HFFc6 (cell line): ENCODE data around the gene KCNE2. TPM values are rescaled to one million over a fixed set of nuclear protein-coding genes. Genes with fewer than 3 reads are reported as not detected.
"Not testable (repeated sequence)": the region's sequence is repeated elsewhere in the genome, so short reads cannot be mapped to it uniquely, and the experiment has no call there.

Experiments
- DNase-seq: peaks from one replicate; pipeline ENCODE4 v3.0.0-alpha.2; 2018
- H3K27ac Mint-ChIP-seq: 2 replicates; pipeline ENCODE4 v1.8.0; 2020; ENCODE audit warnings: mild to moderate bottlenecking, mixed read lengths
- H3K27me3 Mint-ChIP-seq: 2 replicates; pipeline ENCODE4 v1.8.0; 2021; ENCODE audit warnings: mild to moderate bottlenecking, moderate library complexity, mixed read lengths; ENCODE audit not compliant: insufficient read depth
- H3K36me3 Mint-ChIP-seq: 2 replicates; pipeline ENCODE4 v1.8.0; 2021; ENCODE audit warnings: low read depth, mixed read lengths
- H3K4me1 Mint-ChIP-seq: 2 replicates; pipeline ENCODE4 v1.8.0; 2020; ENCODE audit warnings: low read depth, mixed read lengths
- H3K4me3 Mint-ChIP-seq: 2 replicates; pipeline ENCODE4 v1.8.0; 2020; ENCODE audit warnings: mild to moderate bottlenecking, moderate library complexity, mixed read lengths
- H3K9me3 Mint-ChIP-seq: 2 replicates; pipeline ENCODE4 v1.8.0; 2020; ENCODE audit warnings: mild to moderate bottlenecking, mixed read lengths
- total RNA-seq, 6 experiments: library from RNA; stranded (reverse); fragmentation: NEBNext Ultra II Directional; extraction: Animal tissue kit (Norgen Biotek cat#: 25700); gene quantifications; 2 replicates in 1 of 6; 3 replicates in 5 of 6; pipeline ENCODE4 v1.2.3, GENCODE V29; 2021
- TF ChIP-seq, protein P1 (sequence below): fragments of 200-600 bp; sonication (generic); IDR thresholded peaks from 2 replicates; pipeline ENCODE4 v1.5.0; 2021; ENCODE audit warnings: antibody characterized with exemption, mild to moderate bottlenecking

Gene KCNE2
- total RNA-seq, 6 experiments from 2014 or later = not detected

- TF ChIP-seq, protein P1, sequence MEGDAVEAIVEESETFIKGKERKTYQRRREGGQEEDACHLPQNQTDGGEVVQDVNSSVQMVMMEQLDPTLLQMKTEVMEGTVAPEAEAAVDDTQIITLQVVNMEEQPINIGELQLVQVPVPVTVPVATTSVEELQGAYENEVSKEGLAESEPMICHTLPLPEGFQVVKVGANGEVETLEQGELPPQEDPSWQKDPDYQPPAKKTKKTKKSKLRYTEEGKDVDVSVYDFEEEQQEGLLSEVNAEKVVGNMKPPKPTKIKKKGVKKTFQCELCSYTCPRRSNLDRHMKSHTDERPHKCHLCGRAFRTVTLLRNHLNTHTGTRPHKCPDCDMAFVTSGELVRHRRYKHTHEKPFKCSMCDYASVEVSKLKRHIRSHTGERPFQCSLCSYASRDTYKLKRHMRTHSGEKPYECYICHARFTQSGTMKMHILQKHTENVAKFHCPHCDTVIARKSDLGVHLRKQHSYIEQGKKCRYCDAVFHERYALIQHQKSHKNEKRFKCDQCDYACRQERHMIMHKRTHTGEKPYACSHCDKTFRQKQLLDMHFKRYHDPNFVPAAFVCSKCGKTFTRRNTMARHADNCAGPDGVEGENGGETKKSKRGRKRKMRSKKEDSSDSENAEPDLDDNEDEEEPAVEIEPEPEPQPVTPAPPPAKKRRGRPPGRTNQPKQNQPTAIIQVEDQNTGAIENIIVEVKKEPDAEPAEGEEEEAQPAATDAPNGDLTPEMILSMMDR = no peak
- DNase-seq = no peak
- H3K9me3 Mint-ChIP-seq = no peaks in the 10 kb centered on the region
- H3K27ac Mint-ChIP-seq = no peak overlapping the region
- H3K36me3 Mint-ChIP-seq = no peaks in the 10 kb centered on the region
- H3K27me3 Mint-ChIP-seq = peaks cover 6% of the 10 kb centered on the region
- H3K4me3 Mint-ChIP-seq = no peak overlapping the region
- peaks cover 18% of the 10 kb centered on the region for H3K4me1 Mint-ChIP-seq
Measured at GRCh38 chr21:34365809-34366208, 2.0 kb downstream of the KCNE2 start.

GRCh38 chr21:34367320-34367935 is 3.6 kb downstream of the KCNE2 start:
- Mint-ChIP-seq H3K27me3 (peaks cover 8% of the 10 kb centered on the region), H3K27ac (0 out of 2 replicates have a peak overlapping the region, but pooled peaks have one; percentile 16), H3K36me3 (no peaks in the 10 kb centered on the region), H3K4me3 (peak overlapping the region; percentile 42), H3K9me3 (no peaks in the 10 kb centered on the region), H3K4me1 (peaks cover 8% of the 10 kb centered on the region)
- TF ChIP-seq, protein P1 = peak; percentile 87
- peak; percentile 92 for DNase-seq

DNA sequence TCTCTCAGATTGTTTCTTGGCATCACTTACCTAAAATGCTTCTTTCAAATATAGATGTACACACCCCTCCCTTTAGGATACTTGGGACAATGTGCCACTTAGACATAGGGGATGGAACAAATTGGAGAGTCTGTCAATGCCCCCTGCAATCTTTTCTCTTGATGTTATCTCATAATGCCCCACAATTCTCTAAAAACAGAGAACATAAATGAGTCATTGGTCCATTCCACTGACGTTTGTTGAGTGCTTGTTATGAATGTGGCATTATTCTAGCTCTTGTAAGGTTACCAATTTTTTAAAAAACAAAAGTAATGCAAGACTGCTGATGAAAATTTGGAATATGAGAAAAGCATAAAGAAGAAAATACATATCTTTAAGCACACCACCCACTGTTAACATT is 5.9 kb downstream of the KCNE2 start:
- Mint-ChIP-seq H3K4me3 (no peak overlapping the region), H3K4me1 (peaks cover 8% of the 10 kb centered on the region), H3K36me3 (no peaks in the 10 kb centered on the region), H3K27ac (no peak overlapping the region), H3K27me3 (peaks cover 8% of the 10 kb centered on the region), H3K9me3 (no peaks in the 10 kb centered on the region)
- DNase-seq = no peak
- TF ChIP-seq, protein P1 = no peak

- H3K36me3 Mint-ChIP-seq = no peaks in the 10 kb centered on the region
- H3K9me3 Mint-ChIP-seq = no peaks in the 10 kb centered on the region
Measured at GRCh38 chr21:34372321-34372720, 8.5 kb downstream of the KCNE2 start.

GRCh38 chr21:34374462-34374861 is 10.7 kb downstream of the KCNE2 start:
- not testable (repeated sequence) for H3K9me3 Mint-ChIP-seq, H3K27ac Mint-ChIP-seq, H3K4me1 Mint-ChIP-seq, H3K36me3 Mint-ChIP-seq, H3K4me3 Mint-ChIP-seq, H3K27me3 Mint-ChIP-seq, DNase-seq

More at GRCh38 chr21:34372321-34372720, 8.5 kb downstream of the KCNE2 start:
- Mint-ChIP-seq H3K4me1 (peaks cover 7% of the 10 kb centered on the region), H3K4me3 (no peak overlapping the region), H3K27me3 (peaks cover 8% of the 10 kb centered on the region), H3K27ac (no peak overlapping the region)
- TF ChIP-seq, protein P1 = no peak
- no peak for DNase-seq

DNA sequence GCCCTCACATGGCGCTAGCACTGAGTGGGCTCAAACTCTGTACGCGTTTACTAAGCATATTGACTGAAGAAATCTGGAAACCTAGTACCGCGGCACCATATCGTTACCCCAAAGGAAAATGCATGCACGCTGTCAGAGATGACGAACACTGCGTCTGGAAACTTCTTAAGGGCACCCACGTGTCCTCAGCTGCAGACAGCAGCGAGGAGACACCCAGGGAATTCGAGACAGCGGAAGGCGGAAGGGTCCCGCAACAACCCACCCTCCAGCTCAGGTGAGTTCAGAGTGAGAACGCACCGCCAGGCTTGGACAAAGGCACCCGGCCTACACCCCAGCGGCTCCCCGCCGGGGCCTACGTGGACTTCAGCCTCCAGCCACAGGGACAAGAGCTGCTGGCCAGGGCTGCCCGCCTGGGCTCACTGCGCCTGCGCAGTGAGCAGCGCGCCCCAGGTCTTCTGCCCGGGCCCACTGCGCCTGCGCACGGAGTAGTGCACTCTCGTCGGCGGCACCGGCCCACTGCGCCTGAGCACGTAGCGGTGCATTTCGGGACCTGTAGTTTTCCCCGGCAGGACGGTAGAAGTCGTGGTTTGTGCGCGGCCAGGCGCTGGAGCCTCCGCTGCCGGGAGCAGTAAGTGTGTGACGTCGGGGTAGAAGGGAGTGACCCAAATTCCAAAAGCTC is 11.3 kb downstream of the KCNE2 start, which contains the start of gene SMIM11:
SMIM11 (plus strand) TSS at position 568 of the 679 bp plus-strand sequence. CDS start 3,998 bp downstream, outside the sequence.
- DNase-seq, H3K36me3 Mint-ChIP-seq, H3K27me3 Mint-ChIP-seq, H3K4me1 Mint-ChIP-seq, H3K4me3 Mint-ChIP-seq, H3K9me3 Mint-ChIP-seq, H3K27ac Mint-ChIP-seq: not testable (repeated sequence)

- not testable (repeated sequence) for H3K4me1 Mint-ChIP-seq, DNase-seq, H3K36me3 Mint-ChIP-seq, H3K27me3 Mint-ChIP-seq, H3K4me3 Mint-ChIP-seq, H3K27ac Mint-ChIP-seq, H3K9me3 Mint-ChIP-seq
Measured at GRCh38 chr21:34375619-34375972, 11.8 kb downstream of the KCNE2 start.

GRCh38 chr21:34383138-34383537 is 19.3 kb downstream of the KCNE2 start:
- H3K36me3 Mint-ChIP-seq, H3K27ac Mint-ChIP-seq, H3K4me1 Mint-ChIP-seq, H3K27me3 Mint-ChIP-seq, H3K4me3 Mint-ChIP-seq, DNase-seq, H3K9me3 Mint-ChIP-seq: not testable (repeated sequence)

DNA sequence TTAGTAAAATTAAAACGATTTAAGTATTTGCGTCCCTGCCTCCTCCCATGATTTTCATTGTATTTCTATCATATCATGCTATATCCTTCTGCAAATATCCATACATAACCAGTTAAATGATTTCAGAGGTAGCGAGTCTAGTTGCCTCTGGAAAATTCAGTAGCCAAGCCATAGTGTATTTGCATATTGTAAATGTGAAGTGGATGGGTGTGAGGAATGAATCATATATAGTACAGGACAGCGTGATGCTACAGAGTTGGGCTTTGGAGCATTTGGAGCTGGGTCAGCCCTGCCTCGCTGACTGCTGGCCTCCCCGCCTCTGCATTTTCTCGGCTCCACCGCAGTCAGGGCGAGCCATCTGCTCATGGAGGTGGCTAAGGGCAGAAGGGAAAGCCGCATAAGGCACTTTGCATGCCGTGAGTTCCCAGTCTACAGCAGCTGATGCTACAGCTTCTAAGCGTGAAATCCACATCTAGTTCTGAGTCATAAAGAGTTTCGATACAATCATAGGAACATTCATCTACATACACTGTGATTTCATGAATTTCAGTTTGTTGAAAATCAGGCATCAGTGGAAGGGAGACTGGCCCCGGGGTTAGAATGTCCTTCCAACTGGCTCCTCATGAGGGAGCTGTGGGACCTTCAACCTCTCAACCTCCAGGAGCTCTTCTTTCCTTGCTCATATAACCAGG is 20.1 kb downstream of the KCNE2 start:
- not testable (repeated sequence) for H3K36me3 Mint-ChIP-seq, DNase-seq, H3K4me1 Mint-ChIP-seq, H3K9me3 Mint-ChIP-seq, H3K27ac Mint-ChIP-seq, H3K27me3 Mint-ChIP-seq, H3K4me3 Mint-ChIP-seq
